K562 (cell line): ENCODE results near the gene PFN3. TPM values are rescaled to one million over a fixed set of nuclear protein-coding genes. Genes with fewer than 3 reads are reported as not detected.

Source experiments
- ATAC-seq: fragments of 200-7000 bp; cut with Tn5 transposase; 3 replicates; pipeline ENCODE4 v1.9.1; 2020; ENCODE audit warnings: moderate library complexity
- BruUV-seq: library from RNA; stranded (reverse); fragments of 400-500 nt; replicated peaks from 2 replicates; lab custom pipeline; 2021; lab: Mats Ljungman, UMichigan
- CTCF ChIA-PET: fragments of 300-600 bp; formaldehyde crosslinking; extraction: SDS; loops from one replicate; lab custom pipeline; 2021; ENCODE audit warnings: low intra/inter-chr PET ratio; lab: Yijun Ruan, JAX
- POLR2A ChIA-PET: fragments of 300-600, 350-650 bp; sonication (Branson Sonifier 250); formaldehyde crosslinking; extraction: SDS; loops from one replicate; lab custom pipeline; 2021; ENCODE audit warnings: antibody characterized with exemption, inconsistent platforms; lab: Yijun Ruan, JAX
- DNase-seq, 4 experiments: peaks; one replicate each; pipeline versions ENCODE4 v3.0.0 to v3.0.0-alpha.2; 2011 to 2018; ENCODE audit warnings: low spot score in 3 of 4, mixed read lengths in 3 of 4; ENCODE audit errors: extremely low read depth in 1 of 4
- FAIRE-seq: peaks from 2 replicates; lab custom pipeline; 2011; peaks lifted over from hg19 to GRCh38; lab: Jason Lieb, UNC
- H2AFZ ChIP-seq: 2 replicates; pipeline ENCODE4 v1.6.0; 2011; ENCODE audit warnings: low read depth, low read length, control low read depth, inconsistent platforms
- H3K27ac ChIP-seq: fragments of 200-600 bp; 3 replicates; pipeline ENCODE4 v1.8.0; 2011; ENCODE audit warnings: low read depth, mild to moderate bottlenecking, control low read depth, inconsistent platforms, low read length, moderate library complexity, mixed read lengths; ENCODE audit errors: extremely low read depth
- H3K27me3 ChIP-seq, 2 experiments: fragments of 300-600 bp in 1 of 2; 2 replicates in 1 of 2; 3 replicates in 1 of 2; pipeline versions ENCODE4 v1.6.0 to v1.8.0; 2011; ENCODE audit warnings: inconsistent platforms in 2 of 2, low read length in 2 of 2, mild to moderate bottlenecking in 1 of 2, mixed read lengths in 1 of 2, moderate library complexity in 1 of 2; ENCODE audit not compliant: control insufficient read depth in 2 of 2, insufficient read depth in 2 of 2
- H3K36me3 ChIP-seq: fragments of 300-600 bp; 3 replicates; pipeline ENCODE4 v1.8.0; 2011; ENCODE audit warnings: mild to moderate bottlenecking, low read length, inconsistent platforms; ENCODE audit not compliant: control insufficient read depth, insufficient read depth
- H3K4me1 ChIP-seq, 2 experiments: fragments of 200-600 bp in 1 of 2; replicated peaks in 1 of 2; 2 replicates in 1 of 2; 3 replicates in 1 of 2; pipeline versions ENCODE4 v1.5.1 to v1.8.0; 2011; ENCODE audit warnings: inconsistent platforms in 2 of 2, low read length in 2 of 2, mild to moderate bottlenecking in 1 of 2, mixed read lengths in 1 of 2, moderate library complexity in 1 of 2; ENCODE audit not compliant: control insufficient read depth in 2 of 2, insufficient read depth in 2 of 2
- H3K4me2 ChIP-seq: 2 replicates; pipeline ENCODE4 v1.6.1; 2011; ENCODE audit warnings: low read length, control low read depth, inconsistent platforms, mixed read lengths; ENCODE audit not compliant: insufficient read depth
- H3K4me3 ChIP-seq: fragments of 200-600 bp; sonication (generic), shearing (Covaris generic); 2 replicates; pipeline ENCODE4 v1.5.1; 2016; ENCODE audit warnings: control low read depth, inconsistent platforms
- H3K79me2 ChIP-seq: fragments of 200-600 bp; 3 replicates; pipeline ENCODE4 v1.8.0; 2011; ENCODE audit warnings: low read length, inconsistent platforms; ENCODE audit not compliant: control insufficient read depth, insufficient read depth
- H3K9ac ChIP-seq, 2 experiments: 2 replicates each; pipeline versions ENCODE4 v1.6.0 to v1.6.1; 2011; ENCODE audit warnings: low read depth in 2 of 2, low read length in 2 of 2, control low read depth in 1 of 2, inconsistent platforms in 1 of 2, mild to moderate bottlenecking in 1 of 2, mixed read lengths in 1 of 2; ENCODE audit not compliant: insufficient read depth in 1 of 2
- H3K9me1 ChIP-seq: one replicate; pipeline ENCODE4 v1.6.0; 2011; ENCODE audit warnings: inconsistent platforms, mild to moderate bottlenecking, low read length, moderate library complexity; ENCODE audit not compliant: control insufficient read depth, insufficient read depth
- H3K9me3 ChIP-seq: replicated peaks from 2 replicates; pipeline ENCODE4 v1.5.1; 2011; ENCODE audit warnings: low read depth, low read length, inconsistent platforms; ENCODE audit not compliant: control insufficient read depth, insufficient read depth
- H4K20me1 ChIP-seq: replicated peaks from 2 replicates; pipeline ENCODE4 v1.6.1; 2011; ENCODE audit warnings: low read length, inconsistent platforms, mixed read lengths; ENCODE audit not compliant: control insufficient read depth, insufficient read depth
- BCOR ChIP-seq: fragments of 450-650 bp; IDR thresholded peaks from 2 replicates; pipeline ENCODE4 v1.6.1; 2016
- CHD4 ChIP-seq: fragments of 200-600 bp; sonication (generic); IDR thresholded peaks from 3 replicates; pipeline ENCODE4 v1.6.1; 2012; ENCODE audit warnings: low read depth, mild to moderate bottlenecking, mixed read lengths, low read length, inconsistent platforms; ENCODE audit not compliant: insufficient read depth, insufficient replicate concordance, poor library complexity, severe bottlenecking
- NFIC ChIP-seq: fragments of 450-650 bp; IDR thresholded peaks from 2 replicates; pipeline ENCODE4 v1.6.1; 2017; ENCODE audit warnings: mild to moderate bottlenecking, inconsistent platforms
- RBM25 ChIP-seq: fragments of 200-400 bp; formaldehyde crosslinking; IDR thresholded peaks from 2 replicates; pipeline ENCODE4 v1.6.1; 2018; ENCODE audit warnings: low read length, low read depth, moderate library complexity; ENCODE audit not compliant: severe bottlenecking
- SMAD3 ChIP-seq: fragments of 450-650 bp; formaldehyde crosslinking; conservative IDR thresholded peaks from 2 replicates; pipeline ENCODE4 v1.4.0; 2020; ENCODE audit warnings: mild to moderate bottlenecking
- SMARCA5 ChIP-seq: fragments of 450-650 bp; IDR thresholded peaks from 2 replicates; pipeline ENCODE4 v1.6.1; 2016
- TEAD1 ChIP-seq, 2 experiments: fragments of 450-650 bp in 1 of 2; sonication (generic) in 1 of 2; formaldehyde crosslinking; IDR thresholded peaks; 2 replicates each; pipeline versions ENCODE4 v1.4.0 to v1.8.0; 2020 to 2022; ENCODE audit warnings: mild to moderate bottlenecking in 2 of 2, missing genetic modification reagents in 1 of 2
- ZNF12 ChIP-seq: sonication (generic); formaldehyde crosslinking; IDR thresholded peaks from 2 replicates; pipeline ENCODE4 v1.4.0; 2020; ENCODE audit warnings: mild to moderate bottlenecking, missing genetic modification reagents
- ZNF316 ChIP-seq: fragments of 450-650 bp; IDR thresholded peaks from 2 replicates; pipeline ENCODE4 v1.6.1; 2016
- WGBS: fragments of 100-300 bp; shearing (Covaris generic); methylation state at CpG from one replicate; pipeline ENCODE4 v1.1.6; 2016; ENCODE audit warnings: low coverage, mixed read lengths; ENCODE audit not compliant: insufficient coverage; ENCODE audit errors: missing lambda C conversion rate; 5-methylcytosine and 5-hydroxymethylcytosine counted together
- in situ Hi-C: fragments of 300-500 bp; cut with MboI; formaldehyde crosslinking; loops from 4 replicates; pipeline ENCODE4 v1.15.0; 2018; ENCODE audit warnings: inconsistent platforms, mixed read lengths
- intact Hi-C: fragments of 100-400 bp; cut with micrococcal nuclease; formaldehyde crosslinking; loops from 2 replicates; pipeline ENCODE4 v1.14.2; 2022
- polyA plus RNA-seq, 8 experiments: library from polyadenylated mRNA; depleted of rRNA in 4 of 8; stranded (reverse) in 5 of 8; unstranded in 3 of 8; fragments of >200 nt; fragmentation: Nextera tagmentation in 2 of 8; fragmentation: Illumina TruSeq in 1 of 8; extraction: Ambion mirVana in 2 of 8; extraction: Trizol in 1 of 8; gene quantifications; 2 replicates each; pipeline versions ENCODE4 v1.2.1 to v1.2.3, GENCODE V29; 2011 to 2014; ENCODE audit warnings: inconsistent platforms in 1 of 8, missing spikeins in 1 of 8
- total RNA-seq, 7 experiments: library from RNA; depleted of rRNA in 6 of 7; stranded (reverse); fragments of >200 nt in 6 of 7; fragmentation: Illumina TruSeq in 2 of 7; extraction: Trizol in 2 of 7; gene quantifications; 2 replicates each; pipeline versions ENCODE4 v1.2.1 to v1.2.3, GENCODE V29; 2011 to 2021; ENCODE audit warnings: low replicate concordance in 1 of 7
- TF ChIP-seq, protein P1 (sequence below): fragments of 250-450 bp; sonication (Bioruptor Pico); IDR thresholded peaks from 2 replicates; pipeline ENCODE4 v1.8.0; 2021; ENCODE audit warnings: moderate library complexity, mild to moderate bottlenecking, inconsistent platforms

PFN3 gene
- total and polyA plus RNA-seq, 9 of the 15 experiments (the other 6 are each of a cell fraction or from before 2014, with no cell fraction given), result not detected

- DNase-seq, result no peak
- Histone ChIP-seq H4K20me1 (no peaks in the 10 kb centered on the region), H3K4me1 (peaks cover 4 to 32% of the 10 kb centered on the region in 2 experiments; a peak in 4 of 5 replicates), H3K27me3 (no peaks in the 10 kb centered on the region), H3K4me2 (no peak overlapping the region), H3K36me3 (peaks cover 1% of the 10 kb centered on the region; the same call in 1 of the 3 replicates), H3K9me1 (no peaks in the 10 kb centered on the region), H3K4me3 (no peak overlapping the region), H3K79me2 (peaks cover 12% of the 10 kb centered on the region), H3K9ac (no peak overlapping the region), H3K27ac (no peak overlapping the region), H2AFZ (peak overlapping the region; percentile 46), H3K9me3 (0 out of 2 replicates have a peak, but pooled peaks cover 3% of the 10 kb centered on the region)
- CTCF ChIA-PET, result no interaction called here
- in situ Hi-C loops (no loop called here), intact Hi-C loops (no loop called here)
- TF ChIP-seq RBM25, result peak; percentile 80
- TF ChIP-seq NFIC, result peak; percentile 67
- peak; percentile 100 for TF ChIP-seq ZNF12 (CRISPR knock-in tag)
- TF ChIP-seq, protein P1, sequence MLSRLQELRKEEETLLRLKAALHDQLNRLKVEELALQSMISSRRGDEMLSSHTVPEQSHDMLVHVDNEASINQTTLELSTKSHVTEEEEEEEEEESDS (CRISPR knock-in tag), result no peak
- TF ChIP-seq TEAD1 (CRISPR knock-in tag; IDR thresholded peaks at IDR 0.05), result no peak
- TF ChIP-seq ZNF316, result no peak
- peak; percentile 24 for TF ChIP-seq CHD4
- no peak for TF ChIP-seq SMAD3 (CRISPR knock-in tag)
- TF ChIP-seq SMARCA5, result peak; percentile 54; the same call in 1 of the 2 replicates
- TF ChIP-seq BCOR, result peak; percentile 76; the same call in 1 of the 2 replicates
- POLR2A ChIA-PET, result interaction anchor here (0.6 to 0.8 kb wide), 2 partner anchors 16 to 120 kb away, joined by 3 read pairs; no protein-coding TSS in a partner anchor
- ATAC-seq, result no peak
- no TSS peak for BruUV-seq
- no peak for FAIRE-seq
- WGBS, result 50% methylated on average over 1 of the region's 1 CpG
These were observed 45.1 kb downstream of the PFN3 start for GRCh38 chr5:177355162-177355867.
